ENCODE data around the gene THPO.

THPO gene

GRCh38 chr3:184328516-184328915 is 49.5 kb downstream of the THPO start:
- FAIRE-seq: no peak

- no peak for FAIRE-seq
Observed at GRCh38 chr3:184327171-184327570, 50.8 kb downstream of the THPO start.

- no peak for FAIRE-seq
Observed at GRCh38 chr3:184325715-184326369, 52.2 kb downstream of the THPO start.

- FAIRE-seq: no peak
Observed at GRCh38 chr3:184325269-184325668, 52.7 kb downstream of the THPO start.

GRCh38 chr3:184323696-184324095 is 54.3 kb downstream of the THPO start:
- no peak for FAIRE-seq

GRCh38 chr3:184322731-184323487 is 55.1 kb downstream of the THPO start:
- FAIRE-seq: no peak
